ENCODE measurements around the gene RABGEF1.
"Not testable (repeated sequence)": the region's sequence is repeated elsewhere in the genome, so short reads cannot be mapped to it uniquely, and the experiment has no call there.

Gene RABGEF1

DNA sequence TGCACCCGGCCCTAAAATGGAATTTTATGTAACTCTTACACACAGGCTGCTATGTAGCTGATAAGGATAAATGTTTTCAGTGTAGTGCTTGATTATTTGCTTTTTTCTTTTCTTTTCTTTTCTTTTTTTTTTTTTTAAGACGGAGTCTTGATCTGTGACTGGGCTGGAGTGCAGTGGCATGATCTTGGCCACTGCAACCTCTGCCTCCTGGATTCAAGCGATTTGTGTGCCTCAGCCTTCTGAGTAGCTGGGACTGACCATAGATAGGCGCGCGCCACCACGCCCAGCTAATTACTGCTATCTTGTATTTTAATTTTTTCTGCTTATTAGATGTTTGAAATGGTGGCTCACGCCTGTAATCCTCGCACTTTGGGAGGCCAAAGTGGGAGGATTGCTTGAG is 3.4 kb downstream of the RABGEF1 start:
- H3K27ac ChIP-seq: no peak overlapping the region
- TF ChIP-seq ZFX (IDR thresholded peaks at IDR 0.05; ENCODE audit: borderline replicate concordance) (no peak), CTCF (IDR thresholded peaks at IDR 0.05) (no peak)

GRCh38 chr7:66747385-66747784 is 6.9 kb downstream of the RABGEF1 start:
- no peak overlapping the region for H3K27ac ChIP-seq
- TF ChIP-seq CTCF (IDR thresholded peaks at IDR 0.05) (no peak), ZFX (IDR thresholded peaks at IDR 0.05; ENCODE audit: borderline replicate concordance) (no peak)

- no peak for TF ChIP-seq CTCF (IDR thresholded peaks at IDR 0.05)
- TF ChIP-seq ZFX (IDR thresholded peaks at IDR 0.05; ENCODE audit: borderline replicate concordance): no peak
- H3K27ac ChIP-seq: no peak overlapping the region
Measured at GRCh38 chr7:66747881-66748511, 7.5 kb downstream of the RABGEF1 start.

DNA sequence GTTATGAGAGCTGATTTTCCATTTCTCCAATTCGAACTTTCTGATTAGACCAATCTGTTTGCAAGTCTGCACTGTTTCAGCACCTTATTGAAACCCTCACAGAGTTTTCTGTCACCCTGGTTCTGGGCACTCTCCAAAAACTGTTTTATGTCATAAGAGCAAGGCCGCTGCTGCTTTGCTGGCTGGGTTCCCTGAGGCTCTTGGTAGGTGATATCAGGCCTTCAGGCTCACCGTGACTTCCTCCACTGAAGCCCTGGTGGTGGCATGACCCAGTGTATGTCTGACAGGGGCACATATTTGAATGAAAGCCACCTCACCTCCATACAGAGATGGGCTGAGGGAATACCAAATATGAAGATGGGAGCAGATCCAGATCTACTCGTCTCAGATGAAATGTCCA is 8.3 kb downstream of the RABGEF1 start:
- TF ChIP-seq ZFX (IDR thresholded peaks at IDR 0.05; ENCODE audit: borderline replicate concordance) (no peak), CTCF (IDR thresholded peaks at IDR 0.05) (no peak)

DNA sequence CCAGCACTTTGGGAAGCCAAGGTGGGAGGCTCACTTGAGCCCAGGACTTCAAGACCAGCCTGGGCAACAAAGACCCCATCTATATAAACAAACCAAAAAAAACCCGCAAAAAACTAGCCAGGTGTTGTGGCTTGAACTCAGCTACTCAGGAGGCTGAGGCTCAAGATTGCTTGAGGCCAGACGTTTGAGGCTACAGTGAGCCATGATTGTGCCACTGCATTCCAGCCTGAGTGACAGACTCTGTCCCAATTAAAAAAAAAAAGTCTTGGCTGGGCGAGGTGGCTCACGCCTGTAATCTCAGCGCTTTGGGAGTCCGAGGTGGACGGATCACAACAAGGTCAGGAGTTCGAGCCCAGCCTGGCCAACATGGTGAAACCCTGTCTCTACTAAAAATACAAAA is 11.4 kb downstream of the RABGEF1 start:
- no peak overlapping the region for H3K27ac ChIP-seq

More for the DNA sequence above, 8.3 kb downstream of the RABGEF1 start:
- no peak overlapping the region for H3K27ac ChIP-seq

GRCh38 chr7:66754541-66754940 is 14.0 kb downstream of the RABGEF1 start:
- no peak for TF ChIP-seq ZFX (IDR thresholded peaks at IDR 0.05; ENCODE audit: borderline replicate concordance)
- no peak for TF ChIP-seq CTCF (IDR thresholded peaks at IDR 0.05)

More for the DNA sequence above, 11.4 kb downstream of the RABGEF1 start:
- TF ChIP-seq CTCF (IDR thresholded peaks at IDR 0.05): no peak
- TF ChIP-seq ZFX (IDR thresholded peaks at IDR 0.05; ENCODE audit: borderline replicate concordance): no peak

GRCh38 chr7:66755059-66755458 is 14.5 kb downstream of the RABGEF1 start:
- not testable (repeated sequence) for H3K27ac ChIP-seq

More at GRCh38 chr7:66754541-66754940, 14.0 kb downstream of the RABGEF1 start:
- no peak overlapping the region for H3K27ac ChIP-seq

- not testable (repeated sequence) for H3K27ac ChIP-seq
Measured at GRCh38 chr7:66756227-66756626, 15.7 kb downstream of the RABGEF1 start.
